ENCODE measurements around the gene IL22RA2.

DNA sequence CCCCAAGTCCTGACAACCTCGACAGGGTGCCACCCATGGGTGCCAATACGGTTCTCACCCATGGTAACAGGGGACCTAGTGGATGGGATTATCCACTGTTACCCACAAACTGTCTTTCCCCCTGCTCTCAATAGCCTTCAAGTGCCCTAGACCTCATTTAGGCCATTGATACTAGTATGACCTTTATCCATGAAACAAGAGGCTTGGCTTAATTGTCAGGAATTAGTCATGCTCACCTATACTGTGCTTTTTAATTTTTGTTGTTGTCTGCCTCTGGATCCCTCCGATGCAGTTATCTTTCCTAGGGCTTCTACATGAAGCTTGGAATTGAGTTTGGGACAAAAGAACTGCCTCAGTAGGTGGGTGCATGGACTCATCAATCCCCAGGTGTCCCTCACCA lies 11.8 kb upstream of the IL22RA2 start:
- TF ChIP-seq L3MBTL2 (IDR thresholded peaks at IDR 0.05) = no peak
- TF ChIP-seq, protein P1, sequence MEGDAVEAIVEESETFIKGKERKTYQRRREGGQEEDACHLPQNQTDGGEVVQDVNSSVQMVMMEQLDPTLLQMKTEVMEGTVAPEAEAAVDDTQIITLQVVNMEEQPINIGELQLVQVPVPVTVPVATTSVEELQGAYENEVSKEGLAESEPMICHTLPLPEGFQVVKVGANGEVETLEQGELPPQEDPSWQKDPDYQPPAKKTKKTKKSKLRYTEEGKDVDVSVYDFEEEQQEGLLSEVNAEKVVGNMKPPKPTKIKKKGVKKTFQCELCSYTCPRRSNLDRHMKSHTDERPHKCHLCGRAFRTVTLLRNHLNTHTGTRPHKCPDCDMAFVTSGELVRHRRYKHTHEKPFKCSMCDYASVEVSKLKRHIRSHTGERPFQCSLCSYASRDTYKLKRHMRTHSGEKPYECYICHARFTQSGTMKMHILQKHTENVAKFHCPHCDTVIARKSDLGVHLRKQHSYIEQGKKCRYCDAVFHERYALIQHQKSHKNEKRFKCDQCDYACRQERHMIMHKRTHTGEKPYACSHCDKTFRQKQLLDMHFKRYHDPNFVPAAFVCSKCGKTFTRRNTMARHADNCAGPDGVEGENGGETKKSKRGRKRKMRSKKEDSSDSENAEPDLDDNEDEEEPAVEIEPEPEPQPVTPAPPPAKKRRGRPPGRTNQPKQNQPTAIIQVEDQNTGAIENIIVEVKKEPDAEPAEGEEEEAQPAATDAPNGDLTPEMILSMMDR (IDR thresholded peaks at IDR 0.05 in 2 of 3, conservative IDR thresholded peaks at IDR 0.05 in 1 of 3; ENCODE audit: insufficient read depth in 2 of 3, low read depth in 1 of 3, low read length in 3 of 3) = no peak
- TF ChIP-seq, protein P2, sequence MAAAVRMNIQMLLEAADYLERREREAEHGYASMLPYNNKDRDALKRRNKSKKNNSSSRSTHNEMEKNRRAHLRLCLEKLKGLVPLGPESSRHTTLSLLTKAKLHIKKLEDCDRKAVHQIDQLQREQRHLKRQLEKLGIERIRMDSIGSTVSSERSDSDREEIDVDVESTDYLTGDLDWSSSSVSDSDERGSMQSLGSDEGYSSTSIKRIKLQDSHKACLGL (CRISPR knock-in tag; IDR thresholded peaks at IDR 0.05; ENCODE audit: borderline replicate concordance, poor library complexity, severe bottlenecking) = no peak
- TF ChIP-seq PRPF4 (IDR thresholded peaks at IDR 0.05; ENCODE audit: insufficient read depth, low read depth, low read length, poor library complexity, severe bottlenecking) = no peak
- no peak for TF ChIP-seq RBM22 (IDR thresholded peaks at IDR 0.05; ENCODE audit: low read depth, low read length, poor library complexity, severe bottlenecking)
- TF ChIP-seq, protein P3, sequence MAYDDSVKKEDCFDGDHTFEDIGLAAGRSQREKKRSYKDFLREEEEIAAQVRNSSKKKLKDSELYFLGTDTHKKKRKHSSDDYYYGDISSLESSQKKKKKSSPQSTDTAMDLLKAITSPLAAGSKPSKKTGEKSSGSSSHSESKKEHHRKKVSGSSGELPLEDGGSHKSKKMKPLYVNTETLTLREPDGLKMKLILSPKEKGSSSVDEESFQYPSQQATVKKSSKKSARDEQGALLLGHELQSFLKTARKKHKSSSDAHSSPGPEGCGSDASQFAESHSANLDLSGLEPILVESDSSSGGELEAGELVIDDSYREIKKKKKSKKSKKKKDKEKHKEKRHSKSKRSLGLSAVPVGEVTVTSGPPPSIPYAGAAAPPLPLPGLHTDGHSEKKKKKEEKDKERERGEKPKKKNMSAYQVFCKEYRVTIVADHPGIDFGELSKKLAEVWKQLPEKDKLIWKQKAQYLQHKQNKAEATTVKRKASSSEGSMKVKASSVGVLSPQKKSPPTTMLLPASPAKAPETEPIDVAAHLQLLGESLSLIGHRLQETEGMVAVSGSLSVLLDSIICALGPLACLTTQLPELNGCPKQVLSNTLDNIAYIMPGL (CRISPR knock-in tag; IDR thresholded peaks at IDR 0.05) = no peak
- TF ChIP-seq ZFP30 (CRISPR knock-in tag; IDR thresholded peaks at IDR 0.05; ENCODE audit: borderline replicate concordance) = no peak
- TF ChIP-seq TAF15 (IDR thresholded peaks at IDR 0.05; ENCODE audit: low read depth, low read length) = no peak
- no peak for TF ChIP-seq ZNF232 (CRISPR knock-in tag; IDR thresholded peaks at IDR 0.05)

Data from K562 (cell line).